Stimulated activated CD4-positive, alpha-beta T cell treated with anti-CD3 and anti-CD28 coated beads, Interleukin-1b, Interleukin-23, amount 100 ng/mL, for 1 hour (primary cell): ENCODE results near the gene CPSF4.
"Not testable (repeated sequence)": the region's sequence is repeated elsewhere in the genome, so short reads cannot be mapped to it uniquely, and the experiment has no call there.

ENCODE experiments used
- DNase-seq, 2 donors: peaks; one replicate each; pipeline ENCODE4 v3.0.0-alpha.2; 2020; ENCODE audit warnings: low read depth in 2 of 2

CPSF4 gene

GRCh38 chr7:99408379-99409191, 30.2 kb upstream of the CPSF4 start, which contains the start of the genes BUD31 and PDAP1:
BUD31 (plus strand) TSS chr7:99408969; CDS start chr7:99411093, 2,124 bp downstream.
PDAP1 (minus strand) TSS chr7:99408597; CDS start chr7:99408548, 49 bp downstream.
- DNase-seq = peak; percentile 83 to 86

- DNase-seq = no peak
These were observed 29.6 kb upstream of the CPSF4 start for GRCh38 chr7:99409192-99409572.

DNA sequence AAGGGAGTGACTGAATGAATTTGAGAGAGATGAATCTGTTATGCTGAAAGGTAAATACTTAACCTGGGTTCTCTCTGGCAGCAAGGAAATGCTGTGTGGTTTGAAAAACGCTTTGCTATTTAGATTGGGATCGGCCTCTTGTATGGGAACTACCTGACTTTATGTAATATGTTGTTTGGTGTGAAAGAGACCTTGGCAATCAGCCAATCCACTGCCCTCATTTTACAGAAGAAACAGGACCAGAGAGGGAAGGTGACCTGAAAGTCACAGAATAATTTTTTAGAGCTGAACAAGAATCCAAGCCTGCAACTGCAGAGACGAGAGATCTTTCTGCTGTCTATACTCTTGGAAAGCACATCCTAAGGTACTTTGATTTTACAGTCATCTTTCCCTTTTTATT, 28.9 kb upstream of the CPSF4 start:
- DNase-seq = no peak

GRCh38 chr7:99410635-99411034, 28.1 kb upstream of the CPSF4 start:
- no peak for DNase-seq

DNA sequence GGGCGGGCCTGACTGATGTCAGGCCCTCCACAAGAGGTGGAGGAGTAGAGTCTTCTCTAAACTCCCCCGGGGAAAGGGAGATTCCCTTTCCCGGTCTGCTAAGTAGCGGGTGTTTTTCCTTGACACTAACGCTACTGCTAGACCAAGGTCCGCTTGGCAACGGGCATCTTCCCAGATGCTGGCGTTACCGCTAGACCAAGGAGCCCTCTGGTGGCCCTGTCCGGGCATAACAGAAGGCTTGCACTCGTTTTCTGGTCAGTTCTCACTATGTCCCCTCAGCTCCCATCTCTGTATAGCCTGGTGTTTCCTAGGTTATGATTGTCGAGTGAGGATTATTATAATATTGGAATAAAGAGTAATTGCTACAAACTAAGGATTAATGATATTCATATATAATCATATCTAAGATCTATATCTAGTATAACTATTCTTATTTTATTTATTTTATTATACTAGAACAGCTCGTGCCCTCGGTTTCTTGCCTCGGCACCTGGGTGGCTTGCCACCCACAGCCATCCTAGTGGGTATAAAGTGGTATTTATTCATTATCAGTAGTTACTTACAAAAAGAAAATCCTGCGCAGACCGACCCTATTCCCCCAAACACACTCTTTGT, 23.1 kb upstream of the CPSF4 start:
- not testable (repeated sequence) for DNase-seq

DNA sequence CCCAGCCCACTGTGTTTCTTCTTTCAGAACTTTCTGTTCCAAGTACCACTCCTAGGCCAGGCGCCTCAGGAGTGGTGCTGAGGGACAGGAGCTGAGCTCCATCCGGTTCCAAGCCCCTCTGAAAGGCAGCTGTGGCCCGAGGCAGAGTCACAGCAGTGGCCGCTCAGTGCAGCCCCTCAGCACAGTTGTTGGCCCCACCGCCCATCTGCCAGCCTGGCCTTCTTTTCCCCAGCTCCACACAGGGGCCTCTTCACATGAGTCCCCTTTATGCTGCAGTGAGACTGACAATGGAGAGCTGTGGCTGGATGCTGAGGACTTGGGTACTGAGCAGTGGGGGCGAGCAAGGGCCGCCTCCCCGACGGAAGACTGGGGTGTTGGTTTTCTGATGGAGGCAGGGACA, 20.5 kb upstream of the CPSF4 start:
- DNase-seq = no peak

GRCh38 chr7:99419323-99420021, 19.3 kb upstream of the CPSF4 start:
- DNase-seq = no peak

DNA sequence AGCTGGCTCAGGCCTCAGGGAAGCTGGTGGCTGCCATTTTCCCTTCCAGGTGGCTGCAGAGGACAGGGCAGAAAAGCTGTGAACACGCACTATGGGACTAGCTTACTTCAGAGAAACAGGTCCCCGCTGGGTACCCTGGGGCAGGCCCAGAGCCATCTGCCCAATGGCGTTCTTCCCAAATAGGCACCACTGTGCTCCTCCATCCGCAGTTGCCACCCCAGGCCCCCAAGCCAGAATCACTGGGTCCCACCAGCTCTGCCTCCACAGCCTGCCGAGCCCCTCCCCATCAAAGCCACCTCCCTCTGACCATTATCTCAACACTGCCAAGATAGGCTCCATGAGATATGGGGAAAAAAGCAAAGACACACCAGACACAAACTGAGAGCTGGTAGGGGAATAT, 18.5 kb upstream of the CPSF4 start:
- no peak for DNase-seq

GRCh38 chr7:99420986-99421385, 17.8 kb upstream of the CPSF4 start:
- DNase-seq = no peak

DNA sequence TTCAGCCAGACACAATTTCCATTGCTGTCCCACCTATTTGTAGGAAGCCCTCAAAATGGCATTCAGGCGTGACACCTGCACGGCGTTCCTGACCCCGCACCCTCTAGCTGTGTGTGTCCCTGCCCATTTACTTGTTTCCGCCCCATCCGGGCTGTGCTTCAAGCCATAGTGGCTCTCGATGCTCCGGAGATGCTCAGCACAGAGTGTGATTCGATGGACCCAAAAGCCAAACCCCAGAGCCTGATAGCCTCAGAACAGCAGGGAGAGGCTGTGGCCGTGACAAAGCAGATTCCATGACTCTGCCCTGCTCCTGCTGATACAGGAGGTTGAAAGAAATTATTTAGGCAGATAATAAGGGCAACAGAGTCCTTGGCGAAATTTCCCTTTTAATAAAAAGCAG, 16.6 kb upstream of the CPSF4 start:
- DNase-seq = no peak

GRCh38 chr7:99422625-99423024, 16.1 kb upstream of the CPSF4 start:
- no peak for DNase-seq

DNA sequence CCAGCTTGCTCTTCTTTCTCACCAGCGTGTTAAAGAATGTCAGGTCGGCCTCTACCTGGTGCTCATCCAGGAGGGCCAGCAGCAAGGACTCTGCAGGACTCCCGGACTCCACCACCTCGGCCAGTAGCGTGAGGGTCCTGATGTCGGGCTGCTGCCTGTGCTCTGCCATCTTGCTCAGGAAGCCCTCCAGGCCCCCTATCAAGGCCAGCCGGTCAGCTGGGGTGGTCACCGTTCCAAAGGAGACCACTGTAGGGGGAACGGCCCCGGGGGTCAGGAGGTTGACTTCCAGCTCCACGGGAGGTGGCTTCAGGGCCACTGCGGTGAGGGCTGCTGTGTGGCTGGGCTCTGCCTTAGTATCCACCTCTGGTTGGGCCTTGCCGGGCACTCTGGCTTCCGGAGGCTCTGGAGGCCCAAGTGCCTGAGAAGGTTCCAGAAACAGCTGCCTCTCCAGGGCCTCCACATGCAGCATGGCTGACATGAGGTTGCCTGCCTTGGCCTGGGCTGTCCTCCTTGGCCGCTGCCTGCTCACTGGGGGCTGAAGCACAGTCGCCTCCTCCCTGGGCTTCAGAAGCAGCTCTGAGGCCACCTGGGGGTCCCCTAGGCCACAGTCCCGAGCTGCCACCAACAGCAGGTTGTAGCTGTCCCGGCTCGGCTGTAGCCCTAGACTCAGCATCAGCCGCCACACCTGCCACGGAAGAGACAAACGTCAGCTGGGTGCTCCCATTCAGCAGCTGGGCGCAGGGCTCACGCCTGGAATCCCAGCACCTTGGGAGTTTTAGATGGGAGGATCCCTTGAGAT, 13.6 kb upstream of the CPSF4 start:
- DNase-seq = no peak

DNA sequence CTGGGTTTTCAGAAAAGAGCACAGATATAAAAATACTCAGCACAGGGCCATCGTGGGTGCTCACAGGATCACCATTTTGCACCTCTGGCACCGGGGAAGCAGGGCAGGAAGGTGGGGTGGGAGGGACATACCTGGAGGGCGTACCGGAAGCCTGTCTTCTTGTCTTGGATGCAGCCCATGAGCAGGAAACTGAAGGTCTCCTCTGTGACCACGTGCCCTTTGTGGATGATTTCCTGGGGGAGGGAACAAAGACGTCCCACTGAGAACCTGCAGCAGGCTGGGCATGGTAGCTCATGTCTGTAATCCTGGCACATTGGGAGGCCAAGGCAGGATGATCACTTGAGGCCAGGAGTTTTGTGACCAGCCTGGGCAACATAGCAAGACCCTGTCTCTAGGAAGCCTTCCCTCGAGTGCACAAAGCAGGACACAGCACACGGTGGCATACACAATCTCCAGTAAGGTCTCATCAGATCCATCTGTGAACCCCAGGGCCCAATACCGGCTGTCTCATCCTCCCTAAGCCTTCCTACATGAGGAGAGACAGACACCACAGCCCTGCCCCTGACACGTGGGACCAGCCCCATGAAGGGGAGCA, 9.7 kb upstream of the CPSF4 start:
- no peak for DNase-seq

DNA sequence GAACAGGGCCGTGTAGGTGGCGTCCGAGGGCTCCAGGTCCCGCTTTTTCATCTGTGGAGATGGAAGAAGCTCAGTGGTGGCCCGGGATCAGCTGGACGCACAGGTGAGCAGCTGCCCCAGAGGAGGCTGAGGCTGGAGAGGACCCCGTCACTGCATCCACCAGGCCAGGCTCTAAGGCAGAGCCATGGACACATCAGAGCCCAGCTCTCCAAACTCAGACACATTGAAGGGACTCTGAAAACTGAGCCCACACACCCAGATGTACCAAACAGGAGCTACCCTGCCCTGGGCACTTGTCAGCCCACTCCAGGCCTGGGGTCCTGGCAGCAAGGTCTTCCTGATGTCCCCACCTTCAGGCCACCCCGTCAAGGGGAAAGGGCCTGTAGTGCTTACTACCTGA, 9.0 kb upstream of the CPSF4 start:
- no peak for DNase-seq

GRCh38 chr7:99431756-99432540, 6.8 kb upstream of the CPSF4 start:
- DNase-seq = not testable (repeated sequence)

DNA sequence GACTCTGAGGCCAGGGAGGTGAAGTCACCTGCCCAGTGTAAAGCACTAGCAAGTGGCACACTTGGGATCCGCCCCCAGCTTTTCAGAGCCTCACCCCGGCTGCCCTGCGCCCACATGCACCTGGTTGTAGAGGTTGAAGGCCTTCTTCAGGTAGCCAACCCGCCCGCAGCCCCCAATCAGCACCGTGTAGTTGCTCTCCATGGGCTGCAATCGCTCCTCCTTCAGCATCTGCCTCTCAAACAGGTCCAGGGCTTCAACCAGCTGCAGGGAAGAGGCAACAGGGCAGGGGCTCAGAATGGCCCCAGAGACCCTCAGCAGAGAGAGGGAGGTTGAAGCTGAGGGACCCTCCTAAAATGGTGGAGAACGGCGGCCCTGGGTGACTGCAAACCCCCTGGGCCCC, 5.6 kb upstream of the CPSF4 start:
- no peak for DNase-seq

DNA sequence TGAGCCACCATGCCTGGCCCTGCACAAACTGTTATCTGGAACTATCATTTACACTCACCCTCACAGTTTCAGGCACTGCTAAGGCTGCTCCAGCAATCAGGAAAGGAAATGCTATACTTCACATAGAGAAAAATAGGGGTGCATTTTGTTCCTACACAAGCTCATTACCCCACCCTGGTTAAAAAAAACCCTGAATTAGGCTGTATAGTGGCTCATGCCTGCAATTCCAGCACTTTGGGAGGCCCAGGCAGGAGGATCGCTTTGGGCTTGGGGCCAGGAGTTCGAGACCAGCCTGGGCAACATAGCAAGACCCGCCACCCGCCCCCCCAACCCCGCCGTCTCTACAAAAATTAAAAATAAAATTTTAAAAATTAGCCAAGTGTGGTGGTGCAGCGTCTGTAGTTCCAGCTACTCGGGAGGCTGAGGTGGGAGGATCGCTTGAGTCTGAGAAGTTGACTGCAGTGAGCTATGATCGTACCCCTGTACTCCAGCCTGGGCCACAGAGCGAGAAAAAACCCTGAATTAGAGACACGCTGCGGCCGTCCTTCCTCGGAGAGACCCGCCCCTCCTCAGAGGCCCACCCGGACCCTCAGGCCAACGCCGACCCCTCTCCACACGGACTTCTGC, 684 bp upstream of the CPSF4 start:
- DNase-seq = no peak

GRCh38 chr7:99440195-99440594, 1.5 kb downstream of the CPSF4 start:
- no peak for DNase-seq

DNA sequence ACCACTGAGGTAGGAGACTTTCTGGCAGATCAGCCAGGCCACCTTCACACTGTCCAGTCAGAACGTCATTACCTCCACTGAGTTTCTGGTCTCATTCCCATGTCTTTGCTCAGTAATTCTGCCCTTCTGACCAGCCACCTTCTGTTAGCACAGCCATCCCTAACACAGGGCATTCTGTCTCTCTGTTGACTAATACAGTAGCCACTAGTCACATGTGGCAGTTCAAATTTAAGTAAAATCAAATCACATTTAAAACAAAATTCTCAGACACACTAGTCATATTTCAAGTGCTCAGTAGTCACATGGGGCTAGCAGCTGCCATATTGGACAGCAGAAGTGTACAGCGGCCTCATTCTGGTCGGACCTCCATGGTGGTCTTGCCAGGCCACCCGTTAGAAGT, 7.4 kb downstream of the CPSF4 start:
- no peak for DNase-seq

DNA sequence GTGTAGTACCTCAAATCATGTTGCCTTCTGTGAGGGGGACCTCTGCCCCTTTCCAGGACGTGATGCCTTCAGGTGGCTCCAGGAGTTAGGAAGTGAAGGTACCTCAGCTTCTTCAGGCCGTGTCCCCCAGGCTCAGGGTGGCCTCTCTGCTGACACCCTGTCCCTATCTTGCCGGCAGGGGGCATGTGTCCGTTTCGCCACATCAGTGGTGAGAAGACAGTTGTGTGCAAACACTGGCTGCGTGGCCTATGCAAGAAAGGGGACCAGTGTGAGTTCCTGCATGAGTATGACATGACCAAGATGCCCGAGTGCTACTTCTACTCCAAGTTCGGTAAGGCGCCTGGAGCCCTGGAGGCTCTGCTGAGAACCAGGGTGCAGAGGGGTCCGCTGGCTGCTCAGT, 9.2 kb downstream of the CPSF4 start:
- DNase-seq = no peak
